ENCODE results near the gene MTFR1L.

Gene MTFR1L

DNA sequence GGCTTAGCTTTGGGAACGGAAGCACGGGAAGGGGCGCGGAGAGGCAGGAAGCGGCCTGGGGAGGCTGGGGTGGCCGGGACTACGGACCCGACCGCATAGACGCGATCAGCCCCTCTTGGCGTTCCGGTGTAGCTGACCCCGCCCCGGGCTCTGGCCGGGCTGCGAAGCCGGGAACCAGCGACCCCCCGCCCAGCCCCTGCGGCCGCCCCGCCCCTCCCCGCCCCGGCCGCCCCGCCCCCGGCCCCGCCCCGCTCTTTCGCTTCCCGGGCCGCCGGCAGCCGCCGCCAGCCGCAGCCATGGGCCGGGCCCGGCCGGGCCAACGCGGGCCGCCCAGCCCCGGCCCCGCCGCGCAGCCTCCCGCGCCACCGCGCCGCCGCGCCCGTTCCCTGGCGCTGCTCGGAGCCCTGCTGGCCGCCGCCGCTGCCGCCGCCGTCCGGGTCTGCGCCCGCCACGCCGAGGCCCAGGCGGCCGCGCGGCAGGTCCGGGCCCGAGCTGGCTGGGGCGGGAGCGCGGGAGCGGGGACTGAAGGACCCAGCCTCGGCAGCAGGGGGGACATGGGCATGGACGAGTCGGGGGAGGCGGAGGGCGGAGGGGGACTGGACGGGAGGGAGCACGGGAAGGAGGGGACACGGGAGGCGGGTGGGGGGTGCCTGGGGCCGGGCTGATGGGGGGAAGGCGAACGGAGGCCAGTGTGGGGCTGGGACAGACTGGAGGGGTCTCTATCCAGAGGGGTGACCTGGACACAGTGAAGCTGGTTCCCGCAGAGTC lies 19.6 kb upstream of the MTFR1L start, which contains the start of gene SELENON:
TSS of gene SELENON (plus strand) at position 259 of the 768 bp plus-strand sequence. CDS start at position 297, 38 bp downstream.
- Mint-ChIP-seq H3K4me3 (peak within 1 kb of the TSS; percentile 65), H3K36me3 (no peaks in the 10 kb centered on the region), H3K27ac (peak within 1 kb of the TSS; percentile 40), H3K9me3 (no peaks in the 10 kb centered on the region), H3K4me1 (peaks cover 62% of the 10 kb centered on the region)
- DNase-seq (ENCODE audit: low spot score in 2 of 2) (peak; percentile 23 to 66), ATAC-seq (peak; percentile 31)

DNA sequence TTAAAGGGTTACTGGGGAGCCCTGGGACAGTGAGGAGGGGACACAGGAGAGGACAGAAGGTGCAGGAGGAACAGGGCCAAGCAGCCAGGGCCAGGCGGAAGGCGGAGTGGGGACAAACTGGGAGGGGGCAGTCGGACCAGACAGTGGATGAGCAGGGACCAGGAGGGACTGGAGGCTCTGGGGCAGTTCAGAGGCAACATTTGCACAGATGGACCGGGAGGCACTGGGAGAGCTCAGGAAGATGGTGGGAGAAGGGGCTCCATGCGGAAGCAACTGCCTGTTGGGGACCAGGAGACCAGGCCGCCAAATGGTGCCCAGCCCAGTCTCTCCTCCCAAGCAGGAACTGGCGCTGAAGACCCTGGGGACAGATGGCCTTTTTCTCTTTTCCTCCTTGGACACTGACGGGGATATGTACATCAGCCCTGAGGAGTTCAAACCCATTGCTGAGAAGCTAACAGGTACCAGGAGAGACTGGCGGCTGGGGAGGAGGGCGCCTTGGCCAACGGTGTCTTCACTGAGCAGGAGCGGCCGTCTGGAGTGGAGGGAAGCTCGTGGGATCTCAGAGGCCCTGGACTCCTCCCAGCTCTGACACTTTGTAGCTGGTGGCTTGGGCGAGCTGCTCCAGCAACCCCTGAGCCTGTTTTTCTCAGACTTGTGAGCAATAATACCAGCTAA lies 18.9 kb upstream of the MTFR1L start:
- ATAC-seq (no peak), DNase-seq (ENCODE audit: low spot score in 2 of 2) (no peak)
- peaks cover 59% of the 10 kb centered on the region for H3K4me1 Mint-ChIP-seq
- H3K36me3 Mint-ChIP-seq: no peaks in the 10 kb centered on the region
- peak overlapping the region; percentile 65 for H3K4me3 Mint-ChIP-seq
- H3K27ac Mint-ChIP-seq: peak overlapping the region; percentile 17
- no peaks in the 10 kb centered on the region for H3K9me3 Mint-ChIP-seq

DNA sequence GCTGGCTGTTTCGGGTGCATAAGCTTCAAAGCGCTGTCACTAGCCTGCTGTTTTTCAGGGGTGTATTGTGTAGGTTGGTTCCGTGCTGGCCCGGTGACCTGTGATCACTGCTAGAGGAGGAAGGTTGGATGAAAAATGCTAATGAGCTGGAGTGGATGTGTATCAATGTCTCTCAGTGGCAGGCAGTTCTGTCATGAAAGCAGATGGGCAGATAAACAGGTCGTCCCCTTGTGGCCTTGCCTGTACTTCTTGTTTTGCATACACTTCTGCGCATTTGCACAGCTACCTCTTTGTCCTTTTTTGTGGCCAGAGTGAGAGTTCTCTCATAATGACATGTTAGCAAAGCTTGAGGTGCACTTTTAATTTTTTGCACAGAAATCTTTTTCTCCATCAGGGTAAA lies 16.8 kb upstream of the MTFR1L start:
- DNase-seq (ENCODE audit: low spot score in 2 of 2) (no peak), ATAC-seq (no peak)
- Mint-ChIP-seq H3K9me3 (no peaks in the 10 kb centered on the region), H3K4me3 (no peak overlapping the region), H3K36me3 (no peaks in the 10 kb centered on the region), H3K4me1 (peaks cover 43% of the 10 kb centered on the region), H3K27ac (no peak overlapping the region)

DNA sequence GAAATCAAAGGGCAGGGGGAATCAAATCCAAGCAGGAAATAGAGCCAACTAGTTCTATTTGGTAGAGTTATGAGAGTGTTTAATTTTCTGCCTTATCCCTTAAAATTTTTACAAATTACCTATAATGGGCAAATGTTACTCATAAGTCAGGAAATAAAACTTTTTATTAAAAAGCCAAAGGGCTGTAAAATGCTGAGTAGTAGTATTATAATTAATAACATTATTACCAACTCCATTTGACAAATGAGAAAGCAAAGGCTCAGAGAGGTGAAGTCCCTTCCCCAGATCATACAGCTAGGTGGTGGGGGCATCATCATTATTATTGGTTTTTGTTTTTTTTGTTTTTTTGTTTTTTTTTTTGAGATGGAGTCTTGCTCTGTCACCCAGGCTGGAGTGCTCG lies 16.4 kb upstream of the MTFR1L start:
- no peak for ATAC-seq
- Mint-ChIP-seq H3K9me3 (no peaks in the 10 kb centered on the region), H3K4me1 (peaks cover 38% of the 10 kb centered on the region), H3K36me3 (no peaks in the 10 kb centered on the region), H3K4me3 (no peak overlapping the region), H3K27ac (no peak overlapping the region)
- DNase-seq (ENCODE audit: low spot score in 2 of 2): no peak

DNA sequence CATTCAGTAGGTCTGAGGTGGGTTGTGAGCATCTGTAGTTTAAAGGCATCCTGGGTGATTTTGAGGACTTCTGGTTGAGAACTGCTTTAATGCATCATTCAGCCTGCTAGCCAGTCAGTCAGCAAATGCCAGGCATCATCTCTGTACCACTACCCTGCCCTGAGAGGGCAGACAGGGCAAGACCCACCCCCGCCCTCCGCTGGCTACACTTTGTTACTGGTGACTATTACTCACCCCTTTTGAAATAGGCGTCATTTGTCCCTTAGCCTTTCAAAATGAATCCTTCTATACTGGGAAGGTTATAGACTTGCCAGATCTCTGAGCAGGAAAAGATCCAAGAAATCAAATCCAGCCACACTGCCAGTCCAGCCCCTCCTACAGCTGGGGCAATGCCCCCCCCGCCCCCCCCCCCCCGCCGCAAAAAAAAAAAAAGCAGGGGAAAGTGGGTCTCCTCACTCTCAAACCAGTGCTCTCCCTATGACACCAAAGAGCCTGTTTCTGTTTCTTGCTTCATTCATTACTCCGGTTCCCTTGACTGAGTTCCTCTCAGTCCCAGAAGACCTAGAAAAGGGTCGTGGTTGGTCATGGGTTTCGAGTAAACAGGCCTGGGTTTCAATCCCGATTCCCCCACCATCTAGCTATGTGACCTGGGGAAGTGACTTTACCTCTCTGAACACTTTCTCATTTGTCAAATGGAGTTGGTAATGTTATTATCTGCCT lies 15.3 kb upstream of the MTFR1L start:
- Mint-ChIP-seq H3K4me3 (peak overlapping the region; percentile 18), H3K9me3 (no peaks in the 10 kb centered on the region), H3K27ac (peak overlapping the region; percentile 64), H3K4me1 (peaks cover 37% of the 10 kb centered on the region), H3K36me3 (peaks cover 5% of the 10 kb centered on the region)
- DNase-seq (ENCODE audit: low spot score in 2 of 2): no peak
- ATAC-seq: peak; percentile 75

DNA sequence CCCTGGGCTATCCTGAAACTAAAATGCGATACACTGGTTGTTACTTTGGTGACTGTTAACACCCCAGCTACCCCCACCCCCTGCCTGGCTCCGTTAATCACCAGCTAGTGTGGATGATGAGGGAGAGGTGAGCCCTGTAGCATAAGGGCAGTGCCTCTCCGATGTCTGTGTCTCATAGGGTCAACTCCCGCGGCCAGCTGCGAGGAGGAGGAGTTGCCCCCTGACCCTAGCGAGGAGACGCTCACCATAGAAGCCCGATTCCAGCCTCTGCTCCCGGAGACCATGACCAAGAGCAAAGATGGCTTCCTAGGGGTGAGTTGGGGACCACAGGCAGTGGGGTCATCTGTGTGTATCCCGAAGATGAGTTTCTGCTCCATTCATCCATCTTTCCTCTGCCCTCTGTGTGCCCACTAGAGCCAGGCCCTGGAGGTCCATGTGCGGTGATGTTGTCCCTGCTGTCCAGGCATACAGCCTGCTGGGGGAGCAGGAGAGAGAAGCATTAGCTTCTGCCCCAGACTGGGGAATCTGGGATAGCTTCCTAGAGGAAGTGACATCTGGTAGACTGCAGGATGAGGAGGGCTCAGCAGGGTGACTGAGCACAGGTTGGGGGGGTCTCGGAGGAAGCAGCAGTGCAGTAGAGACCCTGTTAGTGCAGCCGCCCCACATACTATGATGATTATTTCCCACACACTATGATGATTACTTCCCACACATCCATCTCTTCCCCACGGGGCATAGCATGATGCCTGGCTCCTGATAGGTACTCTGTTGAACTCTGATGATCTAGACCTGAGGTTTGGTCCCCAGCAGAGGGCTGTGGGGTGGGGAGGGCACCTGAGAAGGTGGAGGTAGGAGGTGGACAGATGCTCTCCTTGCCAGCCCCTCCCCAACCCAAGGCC lies 14.5 kb upstream of the MTFR1L start:
- Mint-ChIP-seq H3K9me3 (no peaks in the 10 kb centered on the region), H3K4me3 (peak overlapping the region; percentile 18), H3K36me3 (peaks cover 5% of the 10 kb centered on the region), H3K27ac (peak overlapping the region; percentile 83), H3K4me1 (peaks cover 45% of the 10 kb centered on the region)
- ATAC-seq (no peak), DNase-seq (ENCODE audit: low spot score in 2 of 2) (no peak)

DNA sequence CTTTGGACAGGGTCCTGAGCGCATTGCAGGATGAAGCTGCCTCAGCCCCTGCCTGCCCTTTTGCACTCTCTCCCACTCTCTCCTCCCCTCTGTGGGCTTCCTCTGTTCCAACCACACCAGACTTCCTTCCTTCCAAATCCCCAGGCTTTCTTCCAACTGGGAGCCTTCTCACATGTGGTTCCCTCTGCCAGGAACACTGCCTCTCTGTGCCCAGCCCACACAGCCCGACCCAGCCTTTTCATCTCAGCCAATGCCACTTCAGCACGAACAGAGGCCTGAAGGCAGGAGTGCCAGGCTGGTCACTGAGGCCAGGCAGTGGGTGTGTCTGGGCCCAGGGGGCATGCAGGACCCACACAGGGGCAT lies 13.9 kb upstream of the MTFR1L start:
- Mint-ChIP-seq H3K4me3 (no peak overlapping the region), H3K36me3 (peaks cover 5% of the 10 kb centered on the region), H3K9me3 (no peaks in the 10 kb centered on the region), H3K4me1 (peaks cover 43% of the 10 kb centered on the region), H3K27ac (peak overlapping the region; percentile 83)
- DNase-seq (ENCODE audit: low spot score in 2 of 2) (no peak), ATAC-seq (no peak)

DNA sequence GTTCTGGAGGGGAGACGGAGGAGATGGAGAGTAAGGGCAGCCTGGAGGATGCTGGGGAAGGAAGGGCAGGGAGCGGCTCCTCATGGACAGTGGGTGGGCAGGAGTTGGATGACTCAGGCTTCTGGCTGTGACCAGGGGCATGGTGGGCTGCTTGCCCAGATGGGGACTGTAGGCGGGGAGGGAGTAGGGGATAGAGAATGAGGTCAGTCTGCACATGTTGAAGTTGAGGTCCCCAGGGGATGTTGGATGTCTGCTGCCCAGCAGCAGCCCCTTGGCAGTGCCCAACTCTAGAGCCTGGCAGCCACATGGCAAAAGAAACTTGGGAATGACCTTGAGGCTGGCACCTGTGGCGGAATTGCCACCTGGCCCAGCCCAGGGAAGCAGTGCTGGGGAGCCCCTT lies 13.3 kb upstream of the MTFR1L start:
- ATAC-seq (no peak), DNase-seq (ENCODE audit: low spot score in 2 of 2) (no peak)
- Mint-ChIP-seq H3K9me3 (no peaks in the 10 kb centered on the region), H3K36me3 (peaks cover 5% of the 10 kb centered on the region), H3K27ac (peak overlapping the region; percentile 83), H3K4me3 (no peak overlapping the region), H3K4me1 (peaks cover 40% of the 10 kb centered on the region)

DNA sequence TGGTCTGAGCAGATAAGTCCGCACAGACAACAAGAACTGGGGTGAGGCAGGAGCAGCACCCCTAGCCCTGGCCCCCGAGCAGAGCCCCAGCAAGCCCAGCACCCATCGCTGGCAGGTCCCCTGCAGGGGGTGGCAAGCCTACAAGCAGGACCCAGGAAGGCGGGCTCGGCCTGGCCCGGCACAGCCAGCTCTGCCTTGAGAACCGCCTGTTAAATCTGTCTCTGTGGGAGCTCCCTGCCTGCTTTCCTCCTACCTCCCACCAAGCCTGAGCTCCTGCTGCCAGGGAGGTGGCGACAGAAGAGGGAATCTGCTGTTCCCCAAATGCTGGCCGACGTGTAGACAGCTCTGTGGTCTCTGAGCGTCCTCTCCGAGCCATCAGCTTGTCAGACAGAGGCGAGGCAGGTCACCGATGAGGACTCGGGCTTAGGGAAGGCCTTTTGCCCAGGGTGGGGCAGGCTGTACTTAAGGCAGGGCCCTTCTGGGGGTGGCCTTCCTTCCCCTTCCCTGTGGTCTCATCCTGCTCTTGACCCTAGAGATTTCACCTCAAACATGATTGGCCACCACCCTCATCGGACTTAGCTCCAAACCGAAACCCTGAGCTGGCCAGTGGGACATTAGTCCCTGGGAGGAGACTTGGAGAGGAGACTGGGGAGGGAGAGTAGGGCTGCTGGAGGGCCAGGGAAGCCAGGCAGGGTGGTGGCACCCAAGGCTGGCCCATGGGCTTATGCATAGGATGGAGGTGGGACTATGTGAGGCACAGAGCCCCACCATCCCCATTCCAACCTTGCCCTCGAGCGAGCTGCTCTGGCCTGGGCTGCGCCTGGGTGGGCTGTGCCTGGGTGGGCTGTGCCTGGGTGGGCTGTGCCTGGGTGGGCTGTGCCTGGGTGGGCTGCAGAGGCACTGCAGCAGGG lies 12.0 kb upstream of the MTFR1L start:
- ATAC-seq (no peak), DNase-seq (ENCODE audit: low spot score in 2 of 2) (no peak)
- Mint-ChIP-seq H3K36me3 (peaks cover 5% of the 10 kb centered on the region), H3K4me1 (peaks cover 34% of the 10 kb centered on the region), H3K4me3 (no peak overlapping the region), H3K9me3 (no peaks in the 10 kb centered on the region), H3K27ac (no peak overlapping the region)

DNA sequence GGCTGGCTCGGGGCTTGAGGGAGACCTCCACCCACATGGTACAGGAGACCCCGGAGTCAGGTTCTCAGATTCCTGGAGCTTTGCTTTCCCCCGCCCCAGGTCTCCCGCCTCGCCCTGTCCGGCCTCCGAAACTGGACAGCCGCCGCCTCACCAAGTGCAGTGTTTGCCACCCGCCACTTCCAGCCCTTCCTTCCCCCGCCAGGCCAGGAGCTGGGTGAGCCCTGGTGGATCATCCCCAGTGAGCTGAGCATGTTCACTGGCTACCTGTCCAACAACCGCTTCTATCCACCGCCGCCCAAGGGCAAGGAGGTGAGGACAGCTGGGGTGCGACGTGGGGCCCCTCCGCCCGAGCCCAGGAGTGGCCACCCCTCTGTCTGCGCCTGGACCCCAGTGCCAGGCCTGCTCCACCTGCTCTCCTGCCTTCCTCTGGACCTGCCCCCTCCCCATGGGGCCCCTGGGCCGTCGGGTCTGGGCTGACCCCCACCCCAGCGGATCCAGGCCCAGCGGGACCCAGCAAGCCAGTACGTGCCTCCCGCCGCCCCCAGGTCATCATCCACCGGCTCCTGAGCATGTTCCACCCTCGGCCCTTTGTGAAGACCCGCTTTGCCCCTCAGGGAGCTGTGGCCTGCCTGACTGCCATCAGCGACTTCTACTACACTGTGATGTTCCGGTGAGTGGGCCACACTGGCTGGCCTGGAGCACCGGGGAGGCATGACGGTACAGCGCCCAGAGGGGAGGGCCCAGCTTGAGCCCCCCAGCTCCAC lies 11.1 kb upstream of the MTFR1L start:
- DNase-seq (ENCODE audit: low spot score in 2 of 2): no peak
- no peak for ATAC-seq
- H3K27ac Mint-ChIP-seq: no peak overlapping the region
- peaks cover 31% of the 10 kb centered on the region for H3K4me1 Mint-ChIP-seq
- no peak overlapping the region for H3K4me3 Mint-ChIP-seq
- H3K36me3 Mint-ChIP-seq: peaks cover 5% of the 10 kb centered on the region
- H3K9me3 Mint-ChIP-seq: no peaks in the 10 kb centered on the region

DNA sequence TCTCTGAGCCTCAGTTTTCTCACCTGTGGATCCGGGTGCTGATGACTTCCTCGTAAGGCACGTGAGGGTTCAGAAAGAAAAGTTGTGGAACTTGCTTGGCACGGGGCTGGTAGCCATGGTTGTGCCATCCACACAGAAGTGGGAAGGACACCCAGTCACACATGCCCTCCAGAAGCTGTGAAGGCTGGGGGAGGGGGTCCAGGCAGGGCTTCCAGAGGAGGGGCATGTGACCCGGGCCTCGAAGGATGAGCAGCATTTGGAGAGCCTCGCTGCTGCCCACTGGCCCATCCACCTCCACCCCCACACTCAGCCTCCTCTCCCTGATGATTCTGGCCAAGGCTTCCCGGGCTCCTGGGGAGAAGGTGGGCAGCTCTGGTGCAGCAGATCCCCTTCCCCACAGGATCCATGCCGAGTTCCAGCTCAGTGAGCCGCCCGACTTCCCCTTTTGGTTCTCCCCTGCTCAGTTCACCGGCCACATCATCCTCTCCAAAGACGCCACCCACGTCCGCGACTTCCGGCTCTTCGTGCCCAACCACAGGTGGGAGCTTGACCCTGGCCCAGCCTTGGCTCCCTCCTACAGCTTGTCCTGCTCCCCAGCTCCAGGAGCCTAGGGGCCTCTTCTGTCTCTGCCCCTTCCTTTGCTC lies 10.3 kb upstream of the MTFR1L start:
- Mint-ChIP-seq H3K4me1 (peaks cover 26% of the 10 kb centered on the region), H3K36me3 (peaks cover 5% of the 10 kb centered on the region), H3K27ac (no peak overlapping the region), H3K4me3 (no peak overlapping the region), H3K9me3 (no peaks in the 10 kb centered on the region)
- ATAC-seq (no peak), DNase-seq (ENCODE audit: low spot score in 2 of 2) (no peak)

DNA sequence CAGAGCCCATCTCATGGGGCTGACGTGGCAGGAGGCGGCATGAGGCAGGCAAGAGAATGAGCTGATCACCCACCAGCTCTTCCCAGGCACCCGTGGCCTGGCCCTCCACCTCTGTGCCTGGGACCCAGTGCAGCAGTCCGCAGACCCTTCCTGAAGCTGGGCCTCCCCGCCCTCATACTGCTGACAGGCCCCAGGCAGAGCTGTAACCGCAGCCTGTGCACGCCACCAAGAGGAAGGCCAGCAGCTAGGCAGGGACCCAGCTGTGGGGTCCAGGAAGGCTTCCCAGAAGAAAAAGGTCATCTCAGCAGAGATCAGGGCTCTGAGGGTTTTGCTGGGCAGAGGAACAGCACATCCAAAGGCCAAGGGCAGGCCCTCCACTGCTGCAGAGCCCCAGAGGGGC lies 9.8 kb upstream of the MTFR1L start:
- peaks cover 21% of the 10 kb centered on the region for H3K4me1 Mint-ChIP-seq
- no peak overlapping the region for H3K27ac Mint-ChIP-seq
- H3K36me3 Mint-ChIP-seq: peaks cover 5% of the 10 kb centered on the region
- H3K9me3 Mint-ChIP-seq: no peaks in the 10 kb centered on the region
- ATAC-seq (no peak), DNase-seq (ENCODE audit: low spot score in 2 of 2) (no peak)
- H3K4me3 Mint-ChIP-seq: no peak overlapping the region
